Anterior cingulate cortex (tissue), 58 donors: ENCODE results near the gene KLHL20.
"Not testable (repeated sequence)": the region's sequence is repeated elsewhere in the genome, so short reads cannot be mapped to it uniquely, and the experiment has no call there.

Experiments
- DNase-seq, 58 donors: peaks; one replicate each; lab custom pipeline; 2025; lab: John Stamatoyannopoulos, UW

The KLHL20 gene, protein sequence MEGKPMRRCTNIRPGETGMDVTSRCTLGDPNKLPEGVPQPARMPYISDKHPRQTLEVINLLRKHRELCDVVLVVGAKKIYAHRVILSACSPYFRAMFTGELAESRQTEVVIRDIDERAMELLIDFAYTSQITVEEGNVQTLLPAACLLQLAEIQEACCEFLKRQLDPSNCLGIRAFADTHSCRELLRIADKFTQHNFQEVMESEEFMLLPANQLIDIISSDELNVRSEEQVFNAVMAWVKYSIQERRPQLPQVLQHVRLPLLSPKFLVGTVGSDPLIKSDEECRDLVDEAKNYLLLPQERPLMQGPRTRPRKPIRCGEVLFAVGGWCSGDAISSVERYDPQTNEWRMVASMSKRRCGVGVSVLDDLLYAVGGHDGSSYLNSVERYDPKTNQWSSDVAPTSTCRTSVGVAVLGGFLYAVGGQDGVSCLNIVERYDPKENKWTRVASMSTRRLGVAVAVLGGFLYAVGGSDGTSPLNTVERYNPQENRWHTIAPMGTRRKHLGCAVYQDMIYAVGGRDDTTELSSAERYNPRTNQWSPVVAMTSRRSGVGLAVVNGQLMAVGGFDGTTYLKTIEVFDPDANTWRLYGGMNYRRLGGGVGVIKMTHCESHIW

DNA sequence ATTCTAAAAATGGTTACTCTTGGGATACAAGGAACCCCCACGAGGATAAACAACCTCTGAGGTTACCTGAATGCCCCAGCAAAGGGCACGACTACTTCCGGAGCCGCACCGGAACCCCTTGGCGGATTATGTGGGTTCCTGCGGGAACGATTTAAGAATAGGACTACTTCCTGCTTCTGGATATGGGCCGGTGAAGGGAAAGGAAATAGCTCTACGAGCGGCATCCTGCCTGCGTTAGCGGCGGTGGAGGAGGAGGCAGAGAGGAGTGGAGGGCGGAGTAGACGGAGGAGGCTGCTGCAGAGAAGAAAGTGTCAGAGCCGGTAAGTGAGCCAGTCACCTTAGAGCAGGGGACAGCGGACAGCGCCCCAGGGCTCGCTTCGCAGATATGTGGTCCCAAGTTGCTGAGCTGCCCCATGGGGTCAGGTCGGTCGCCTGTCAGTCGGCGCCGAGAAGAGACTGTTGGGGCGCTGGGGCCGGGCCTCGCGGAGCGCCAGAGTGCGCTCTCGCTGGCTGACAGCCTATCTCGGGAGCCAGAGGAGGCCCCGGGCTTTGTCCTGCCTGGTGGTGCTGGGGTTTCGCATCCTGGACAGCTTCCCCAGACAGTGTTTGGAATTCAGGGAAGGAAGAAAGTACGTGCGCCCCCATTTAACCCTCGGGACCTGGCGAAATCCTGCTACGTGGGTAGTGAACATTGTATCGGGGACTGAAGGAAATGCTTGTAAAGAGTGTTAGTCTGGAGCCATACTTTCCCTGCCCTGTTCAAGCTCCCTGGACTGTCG is at the start of gene KLHL20:
KLHL20 (plus strand) TSS at position 223 of the 779 bp plus-strand sequence. CDS start 1,063 bp downstream, outside the sequence.
- DNase-seq, result peak; percentile 9 to 86 (median 68)

DNA sequence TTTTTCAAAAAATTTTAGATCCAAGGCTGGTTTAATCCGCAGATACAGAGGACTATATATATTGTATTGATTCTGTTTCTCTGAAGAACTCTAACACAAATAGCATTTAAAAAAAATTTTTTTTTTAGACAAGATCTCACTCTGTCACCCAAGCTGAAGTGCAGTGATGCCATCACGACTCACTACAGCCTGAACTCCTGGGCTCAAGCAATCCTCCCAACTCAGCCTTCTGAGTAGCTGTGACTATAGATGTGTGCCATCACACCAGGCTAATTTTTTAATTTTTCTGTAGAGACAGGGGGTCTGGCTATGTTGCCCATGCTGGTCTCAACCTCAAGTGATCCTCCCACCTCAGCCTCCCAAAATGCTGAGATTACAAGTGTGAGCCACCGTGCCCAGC is 48.1 kb upstream of the KLHL20 start:
- no peak for DNase-seq

DNA sequence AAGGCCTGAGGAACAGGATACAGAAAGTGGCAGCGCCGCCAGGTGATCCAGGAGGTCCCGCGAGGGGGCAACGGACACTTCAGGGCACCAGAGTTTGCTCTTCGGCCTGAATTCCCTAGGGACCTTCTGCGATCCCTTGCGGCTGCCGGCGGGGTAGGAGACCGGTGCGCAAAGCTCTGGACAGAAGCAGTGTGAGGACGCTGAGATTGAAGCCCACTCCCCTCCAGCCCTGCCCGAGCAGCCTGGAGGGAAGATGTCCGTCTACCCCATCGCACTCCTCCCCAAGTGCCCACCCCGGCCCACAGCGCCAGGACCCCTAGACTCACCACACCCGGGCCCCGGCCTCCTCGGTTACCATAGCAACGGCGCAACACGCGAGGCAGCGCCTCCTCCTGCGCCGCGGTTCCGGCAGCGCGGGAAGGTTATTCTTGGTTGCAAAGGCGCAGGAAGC is 45.3 kb upstream of the KLHL20 start, which contains the start of gene ANKRD45:
ANKRD45 (minus strand) TSS at position 361 of the 451 bp plus-strand sequence. CDS start 10,433 bp downstream, outside the sequence.
- DNase-seq, result peak in 53 of 58 donors; percentile 2 to 70 (median 25)

DNA sequence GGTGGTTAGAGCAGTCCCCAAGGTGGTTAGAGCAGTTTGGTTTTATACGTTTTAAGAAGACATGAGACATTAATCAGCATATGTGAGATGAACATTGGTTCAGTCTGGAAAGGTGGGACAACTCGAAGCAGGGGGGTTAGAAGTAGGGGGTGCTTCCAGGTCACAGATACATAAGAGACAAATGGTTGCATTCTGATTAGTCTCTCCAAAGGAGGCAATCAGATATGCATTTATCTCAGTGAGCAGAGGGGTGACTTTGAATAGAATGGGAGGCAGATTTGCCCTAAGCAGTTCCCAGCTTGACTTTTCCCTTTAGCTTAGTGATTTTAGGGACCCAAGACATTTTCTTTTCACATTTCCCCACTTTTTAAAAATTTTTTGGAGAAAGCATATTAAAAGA is 40.3 kb upstream of the KLHL20 start:
- DNase-seq, result not testable (repeated sequence)

DNA sequence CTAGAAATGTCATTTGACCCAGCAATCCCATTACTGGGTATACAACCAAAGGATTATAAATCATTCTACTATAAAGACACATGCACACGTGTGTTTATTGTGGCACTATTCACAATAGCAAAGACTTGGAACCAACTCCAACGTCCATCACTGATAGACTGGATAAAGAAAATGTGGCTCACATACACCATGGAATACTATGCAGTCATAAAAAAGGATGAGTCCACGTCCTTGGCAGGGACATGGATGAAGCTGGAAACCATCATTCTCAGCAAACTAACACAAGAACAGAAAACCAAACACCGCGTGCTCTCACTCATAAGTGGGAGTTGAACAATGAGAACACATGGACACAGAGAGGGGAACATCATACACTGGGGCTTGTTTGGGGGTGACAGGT is 34.6 kb upstream of the KLHL20 start:
- not testable (repeated sequence) for DNase-seq

DNA sequence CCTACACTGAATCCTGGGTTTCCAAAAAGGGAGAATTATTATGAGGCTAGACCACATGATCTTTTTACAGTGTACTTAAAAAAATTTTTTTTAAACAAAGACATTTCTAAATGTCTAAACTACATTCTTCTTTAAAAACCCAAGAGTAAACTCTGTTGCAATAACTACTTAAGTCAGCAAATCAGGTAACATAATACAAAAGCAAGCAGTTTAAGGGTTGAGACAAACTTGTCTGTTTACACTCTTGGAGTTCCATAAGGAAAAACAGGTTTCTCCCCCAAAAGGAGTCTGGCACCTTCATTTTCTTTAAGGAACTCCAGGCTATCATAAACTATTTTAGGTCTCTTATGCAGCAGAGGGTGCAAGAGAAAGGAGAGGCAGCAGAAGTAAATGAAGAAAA is 32.6 kb upstream of the KLHL20 start:
- no peak for DNase-seq

DNA sequence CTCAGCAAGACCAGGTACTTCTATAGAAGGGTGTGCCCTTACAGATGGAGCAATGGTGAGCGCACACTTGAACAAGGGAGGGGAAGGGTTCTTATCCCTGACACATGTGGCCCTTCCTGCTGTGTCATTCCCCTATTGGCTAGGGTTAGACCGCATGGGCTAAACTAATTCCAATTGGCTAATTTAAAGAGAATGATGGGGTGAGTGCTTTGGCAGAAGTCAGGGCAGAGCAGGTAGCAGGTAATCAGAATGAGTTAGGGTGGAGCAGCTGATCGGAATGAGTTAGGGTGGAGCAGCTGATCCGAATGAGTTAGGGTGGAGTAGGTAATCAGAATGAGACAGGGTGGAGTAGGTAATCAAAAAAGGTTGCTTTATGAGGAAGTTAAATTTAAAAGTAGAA is 30.9 kb upstream of the KLHL20 start:
- not testable (repeated sequence) for DNase-seq

DNA sequence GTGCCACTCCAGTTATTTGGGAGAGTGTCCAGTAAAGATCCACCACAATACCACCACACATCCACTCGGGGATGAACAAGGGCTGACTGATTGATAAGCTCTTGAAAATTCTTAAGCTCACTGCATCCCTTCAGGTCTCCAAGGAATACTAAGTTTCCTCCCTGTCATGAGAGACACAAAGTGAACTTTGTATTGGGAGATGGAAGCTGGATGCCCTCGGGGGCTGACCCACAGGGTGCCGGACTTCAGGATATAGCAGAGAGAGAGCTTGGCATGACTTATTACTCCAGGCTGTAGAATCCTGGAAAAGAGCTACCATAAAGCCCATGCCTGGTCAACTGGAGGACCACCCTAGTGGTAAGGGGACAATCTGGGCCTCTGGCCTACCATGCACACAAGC is 29.7 kb upstream of the KLHL20 start:
- DNase-seq, result not testable (repeated sequence)

DNA sequence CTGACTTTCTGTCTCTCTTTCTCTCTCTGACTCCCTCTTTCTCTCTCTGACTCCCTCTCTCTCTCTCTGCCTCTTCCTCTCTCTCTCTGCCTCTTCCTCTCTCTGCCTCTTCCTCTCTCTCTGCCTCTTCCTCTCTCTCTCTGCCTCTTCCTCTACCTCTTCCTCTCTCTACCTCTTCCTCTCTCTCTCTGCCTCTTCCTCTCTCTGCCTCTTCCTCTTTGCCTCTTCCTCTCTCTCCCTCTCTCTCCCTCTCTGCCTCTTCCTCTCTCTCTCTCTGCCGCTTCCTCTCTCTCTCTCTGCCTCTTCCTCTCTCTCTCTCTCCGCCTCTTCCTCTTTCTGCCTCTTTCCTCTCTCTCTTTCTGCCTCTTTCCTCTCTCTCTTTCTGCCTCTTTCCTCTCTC is 26.5 kb upstream of the KLHL20 start:
- DNase-seq, result no peak

DNA sequence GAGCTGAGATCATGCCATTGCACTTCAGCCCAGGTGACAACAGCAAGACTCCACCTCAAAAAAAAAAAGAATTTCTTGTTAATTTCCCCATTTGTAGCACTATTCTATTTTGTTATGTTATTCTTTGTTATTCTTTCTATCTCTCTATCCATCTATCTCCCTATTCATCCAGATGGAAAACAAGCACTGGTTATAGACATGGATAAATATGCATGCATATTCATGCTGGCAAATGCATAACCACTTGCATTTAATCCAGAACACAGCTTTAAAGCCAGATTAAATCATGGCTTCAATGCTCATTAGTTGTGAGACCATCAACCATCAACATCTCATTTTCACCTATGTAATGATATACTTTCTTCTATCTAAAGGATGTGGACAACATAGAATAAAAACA is 21.5 kb upstream of the KLHL20 start:
- no peak for DNase-seq

DNA sequence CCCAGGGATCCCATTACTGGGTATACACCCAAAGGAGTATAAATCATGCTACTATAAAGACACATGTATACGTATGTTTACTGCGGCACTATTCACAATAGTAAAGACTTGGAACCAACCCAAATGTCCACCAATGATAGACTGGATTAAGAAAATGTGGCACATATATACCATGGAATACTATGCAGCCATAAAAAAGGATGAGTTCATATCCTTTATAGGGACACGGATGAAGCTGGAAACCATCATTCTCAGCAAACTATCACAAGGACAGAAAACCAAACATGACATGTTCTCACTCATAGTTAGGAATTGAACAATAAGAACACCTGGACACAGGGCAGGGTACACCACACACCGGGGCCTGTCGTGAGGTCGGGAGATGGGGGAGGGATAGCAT is 13.5 kb upstream of the KLHL20 start:
- not testable (repeated sequence) for DNase-seq

DNA sequence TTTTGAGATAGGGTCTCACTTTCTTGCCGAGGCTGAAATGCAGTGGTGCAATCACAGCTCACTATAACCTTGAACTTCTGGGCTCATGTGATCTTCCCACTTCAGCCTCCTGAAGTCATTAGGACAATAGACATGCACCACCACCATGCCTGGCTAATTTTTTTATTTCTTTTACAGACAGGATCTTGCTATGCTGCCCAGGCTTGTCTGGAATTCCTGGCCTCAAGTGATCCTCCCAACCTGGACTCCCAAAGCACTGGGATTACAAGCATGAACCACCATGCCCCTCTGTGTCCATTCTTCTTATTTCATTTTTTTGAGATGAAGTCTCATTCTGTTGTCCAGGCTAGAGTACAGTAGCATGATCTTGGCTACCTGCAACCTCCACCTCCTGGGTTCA is 12.0 kb upstream of the KLHL20 start:
- DNase-seq, result no peak

DNA sequence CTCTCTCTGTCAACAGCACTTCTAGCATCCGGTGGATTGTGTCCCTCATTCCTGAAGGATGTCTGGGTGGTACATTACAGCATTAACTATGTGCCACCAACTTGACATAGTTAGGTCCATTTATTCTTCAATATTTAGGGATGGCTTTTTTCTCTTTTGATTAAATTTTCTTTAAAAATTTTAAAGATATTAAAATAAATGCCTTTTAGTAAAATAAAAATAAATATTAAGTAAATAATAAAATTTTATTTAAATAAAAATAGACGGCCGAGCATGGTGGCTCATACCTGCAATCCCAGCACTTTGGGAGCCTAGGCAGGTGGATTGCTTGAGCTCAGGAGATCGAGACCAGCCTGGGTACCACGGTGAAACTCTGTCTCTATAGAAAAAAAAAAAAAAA is 9.7 kb upstream of the KLHL20 start:
- no peak for DNase-seq

DNA sequence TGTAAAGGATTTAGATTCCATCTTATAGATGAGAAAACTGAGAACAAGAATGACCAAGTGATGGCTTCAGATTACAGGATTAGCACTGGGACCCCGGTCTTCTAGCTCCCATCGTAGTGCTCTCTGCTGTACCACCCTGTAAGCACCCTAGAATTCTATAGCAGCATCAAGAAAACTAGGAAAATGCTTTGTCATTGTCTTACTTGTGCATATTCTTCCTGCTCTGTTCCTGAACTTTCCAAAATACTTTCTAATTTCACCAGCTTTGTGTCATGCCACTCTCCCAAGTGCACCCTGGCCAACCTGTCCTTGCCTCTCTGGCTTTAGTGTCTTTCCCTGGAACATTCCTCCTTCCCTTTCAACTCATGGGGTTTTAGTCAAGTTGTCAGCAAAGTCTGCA is 6.0 kb upstream of the KLHL20 start:
- DNase-seq, result no peak

DNA sequence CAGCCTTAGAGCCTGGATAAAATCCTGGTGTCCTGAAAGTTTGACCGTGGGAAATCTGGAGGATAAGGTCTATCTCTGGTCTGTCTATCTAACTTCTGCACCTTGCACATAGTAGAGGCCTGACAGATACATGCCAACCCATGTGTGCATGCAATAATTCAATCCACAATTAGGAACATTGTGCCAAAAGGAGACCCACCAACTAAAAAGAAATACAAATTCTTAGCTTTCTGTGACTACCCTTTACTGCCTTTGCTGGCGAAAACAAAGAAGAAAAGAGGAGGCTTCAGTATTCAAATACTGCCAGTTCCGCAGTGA is 381 bp upstream of the KLHL20 start:
- no peak for DNase-seq

DNA sequence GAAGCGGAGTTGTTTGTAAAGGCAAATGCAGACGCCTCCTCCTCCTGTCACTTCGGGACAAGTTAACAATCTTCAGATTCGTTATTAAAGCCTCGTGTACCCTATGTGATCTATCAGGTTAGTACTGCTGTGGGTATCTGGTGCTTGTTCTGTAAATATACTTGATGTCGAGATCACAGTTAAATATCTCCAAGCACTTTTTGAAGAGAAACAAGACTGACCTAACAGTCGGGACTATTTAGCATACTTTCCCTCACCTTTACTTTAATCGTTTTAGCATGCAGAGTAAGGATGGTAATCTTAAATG is 710 bp downstream of the KLHL20 start:
- DNase-seq, result no peak

DNA sequence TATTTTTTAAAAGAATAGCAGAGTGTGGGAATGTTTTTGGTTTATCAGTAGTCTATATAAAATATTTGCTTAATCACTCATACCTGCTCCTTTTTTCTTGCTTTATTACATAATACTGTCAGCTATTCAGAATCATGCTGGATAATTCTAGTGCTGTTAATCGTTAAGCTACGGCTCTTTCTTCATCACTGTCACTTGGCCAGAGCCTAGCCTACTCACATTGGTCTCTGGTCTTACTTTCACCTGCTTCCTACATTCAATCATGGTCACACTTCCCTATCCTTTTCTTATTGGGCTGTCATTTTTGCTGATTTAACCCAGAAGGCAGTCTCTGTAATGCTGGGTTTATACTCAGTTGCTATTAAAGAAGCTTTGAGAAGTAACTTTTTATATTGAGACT is 2.5 kb downstream of the KLHL20 start:
- no peak for DNase-seq

DNA sequence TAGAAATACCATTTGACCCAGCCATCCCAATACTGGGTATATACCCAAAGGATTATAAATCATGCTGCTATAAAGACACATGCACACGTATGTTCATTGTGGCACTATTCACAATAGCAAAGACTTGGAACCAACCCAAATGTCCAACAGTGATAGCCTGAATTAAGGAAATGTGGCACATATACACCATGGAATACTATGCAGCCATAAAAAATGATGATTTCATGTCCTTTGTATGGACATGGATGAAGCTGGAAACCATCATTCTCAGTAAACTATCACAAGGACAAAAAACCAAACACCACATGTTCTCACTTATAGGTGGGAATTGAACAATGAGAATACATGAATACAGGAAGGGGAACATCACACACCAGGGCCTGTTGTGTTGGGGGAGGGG is 16.6 kb downstream of the KLHL20 start:
- DNase-seq, result not testable (repeated sequence)

DNA sequence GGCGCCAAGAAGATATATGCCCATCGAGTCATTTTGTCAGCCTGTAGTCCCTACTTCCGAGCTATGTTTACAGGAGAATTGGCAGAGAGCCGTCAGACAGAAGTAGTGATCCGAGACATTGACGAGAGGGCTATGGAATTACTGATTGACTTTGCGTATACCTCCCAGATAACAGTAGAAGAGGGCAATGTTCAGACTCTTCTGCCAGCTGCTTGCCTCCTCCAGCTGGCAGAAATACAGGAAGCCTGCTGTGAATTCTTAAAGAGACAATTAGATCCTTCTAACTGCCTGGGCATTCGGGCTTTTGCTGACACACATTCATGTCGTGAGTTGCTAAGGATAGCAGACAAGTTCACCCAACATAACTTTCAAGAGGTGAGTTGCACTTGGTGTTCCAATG is 19.1 kb downstream of the KLHL20 start:
- DNase-seq, result peak in 2 of 58 donors; percentile 5 to 11

DNA sequence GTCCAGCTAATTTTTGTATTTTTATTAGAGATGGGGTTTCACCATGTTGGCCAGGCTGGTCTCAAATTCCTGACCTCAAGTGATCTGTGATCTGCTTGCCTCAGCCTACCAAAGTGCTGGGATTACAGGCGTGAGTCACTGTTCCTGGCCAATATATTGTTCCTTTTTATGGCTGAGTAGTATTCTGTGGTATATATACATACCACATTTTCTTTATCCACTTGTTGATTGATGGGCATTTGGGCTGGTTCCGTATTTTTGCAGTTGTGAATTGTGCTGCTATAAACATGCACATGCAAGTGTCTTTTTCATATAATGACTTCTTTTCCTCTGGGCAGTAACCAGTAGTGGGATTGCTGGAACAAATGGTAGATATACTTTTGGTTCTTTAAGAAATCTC is 21.3 kb downstream of the KLHL20 start:
- DNase-seq, result not testable (repeated sequence)

DNA sequence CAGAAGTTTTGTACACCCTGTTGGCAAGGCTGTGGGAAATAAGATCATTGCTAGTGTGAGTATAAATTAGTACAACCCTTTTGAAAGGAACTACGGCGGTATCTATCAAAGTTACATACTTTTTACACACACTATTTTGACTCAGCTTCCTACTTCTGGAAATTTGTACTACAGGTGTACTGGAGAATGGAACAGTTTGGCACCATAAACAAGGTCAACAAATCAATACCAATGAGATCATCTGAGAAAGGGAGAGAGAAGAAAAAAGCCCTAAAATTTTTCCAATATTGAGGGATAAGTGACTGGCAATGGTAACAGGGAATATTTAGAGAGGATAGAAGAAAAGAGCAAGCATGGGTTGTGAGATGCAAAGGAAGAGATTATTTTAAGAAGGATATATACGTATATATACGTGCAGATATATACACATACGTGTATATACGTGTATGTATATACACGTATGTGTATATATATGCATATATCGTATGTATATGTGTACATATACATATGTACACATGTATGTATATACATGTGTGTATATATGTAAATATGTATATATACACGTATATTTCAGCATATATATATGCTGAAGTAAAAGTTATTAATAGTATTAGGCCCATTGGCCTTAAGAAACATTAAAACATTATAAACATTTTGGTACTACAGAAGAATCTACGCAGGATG is 27.6 kb downstream of the KLHL20 start:
- no peak for DNase-seq
